LHCN-M2 (cell line): ENCODE results near the gene TRIM46. TPM values are rescaled to one million over a fixed set of nuclear protein-coding genes. Genes with fewer than 3 reads are reported as not detected.
"Not testable (repeated sequence)": the region's sequence is repeated elsewhere in the genome, so short reads cannot be mapped to it uniquely, and the experiment has no call there.

Experiments
- DNase-seq: peaks from one replicate; pipeline ENCODE4 v3.0.0-alpha.2; 2012; ENCODE audit warnings: low read depth
- total RNA-seq: library from RNA; depleted of rRNA; stranded (reverse); fragments of >200 nt; gene quantifications from 2 replicates; pipeline ENCODE4 v1.2.3, GENCODE V29; 2014; rRNA removed

Gene TRIM46
- total RNA-seq, 1 experiment from 2014 or later = 3.3 TPM

- DNase-seq = peak; percentile 99
Observed at GRCh38 chr1:155227261-155228095, 53.8 kb downstream of the TRIM46 start.

DNA sequence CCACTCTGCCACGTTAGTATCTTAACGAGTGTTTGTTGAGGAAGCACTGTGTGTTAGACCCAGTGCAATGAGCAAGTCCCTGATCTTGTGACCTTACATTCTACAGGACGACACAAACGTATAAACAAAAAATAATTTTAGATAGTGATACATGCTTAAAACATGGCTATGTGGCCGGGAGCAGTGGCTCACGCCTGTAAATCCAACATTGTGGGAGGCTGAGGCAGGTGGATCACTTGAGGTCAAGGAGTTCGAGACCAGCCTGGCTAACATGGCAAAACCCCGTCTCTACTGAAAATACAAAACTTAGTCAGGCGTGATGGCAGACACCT, 54.4 kb downstream of the TRIM46 start:
- DNase-seq = no peak

- DNase-seq = not testable (repeated sequence)
Observed at GRCh38 chr1:155231302-155231701, 57.7 kb downstream of the TRIM46 start.

DNA sequence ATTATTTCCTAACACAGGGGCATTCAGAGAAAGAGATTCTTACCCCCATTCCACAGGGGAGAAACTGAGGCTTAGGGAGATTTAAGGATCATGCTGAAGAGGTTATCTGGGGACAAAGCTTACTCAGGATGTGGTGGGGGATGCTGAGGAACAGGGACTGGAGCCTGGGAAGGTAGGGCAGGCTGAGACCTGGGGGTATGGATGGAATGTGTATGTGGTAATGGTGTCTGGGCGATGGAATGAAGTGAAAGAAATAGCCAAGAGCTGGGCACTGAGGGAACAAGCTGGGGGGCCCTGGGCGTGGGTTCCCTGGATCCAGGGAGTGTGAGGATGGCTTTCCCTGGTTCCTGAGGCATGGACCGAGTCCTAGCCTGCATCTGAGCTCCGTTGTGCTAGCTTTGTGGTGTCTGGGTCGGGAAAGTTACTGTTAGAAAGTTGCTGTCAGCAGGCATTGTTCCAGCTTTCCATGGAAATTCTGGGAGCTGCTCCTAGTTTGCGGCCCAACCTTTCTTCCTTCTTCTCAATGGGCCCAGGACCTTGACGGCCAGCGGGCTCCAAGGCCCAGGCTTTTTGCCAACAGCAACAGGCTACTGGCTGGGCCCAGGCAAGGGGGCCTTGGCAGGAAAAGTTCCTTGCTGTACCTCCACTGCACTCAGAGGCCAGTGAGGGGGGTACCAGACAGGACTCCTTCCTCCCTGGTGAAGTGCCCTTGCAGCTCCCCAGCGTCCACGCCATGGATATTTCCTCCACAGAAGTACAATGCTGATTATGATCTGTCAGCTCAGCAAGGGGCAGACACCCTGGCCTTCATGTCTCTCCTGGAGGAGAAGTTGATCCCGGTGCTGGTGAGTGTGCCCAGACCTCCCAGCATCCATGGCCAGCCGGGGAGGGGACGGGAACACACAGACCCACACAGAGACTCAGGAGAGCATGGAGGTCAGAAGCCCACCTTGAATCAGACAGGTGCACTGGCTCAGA, 58.6 kb downstream of the TRIM46 start:
- DNase-seq = not testable (repeated sequence)

- DNase-seq = not testable (repeated sequence)
Observed at GRCh38 chr1:155233502-155233901, 59.9 kb downstream of the TRIM46 start.

Other genes starting within 250 kb of the TRIM46 start
- 8.0 and 9.1 TPM in 2 replicates for gene PMVK, start 237.1 kb upstream of the TRIM46 start, total RNA-seq
- gene PBXIP1, start 217.8 kb upstream of the TRIM46 start, total RNA-seq = 94.5 and 141 TPM in 2 replicates
- gene PYGO2, start 212.1 kb upstream of the TRIM46 start, total RNA-seq = 21.6 and 24.5 TPM in 2 replicates
- gene SHC1, start 203.1 kb upstream of the TRIM46 start, total RNA-seq = 325 and 337 TPM in 2 replicates
- gene CKS1B, start 199.2 kb upstream of the TRIM46 start, total RNA-seq = 164 and 175 TPM in 2 replicates
- gene FLAD1, start 190.5 kb upstream of the TRIM46 start, total RNA-seq = 30.9 and 41.3 TPM in 2 replicates
- not detected in 2 replicates for gene LENEP, start 180.3 kb upstream of the TRIM46 start, total RNA-seq
- gene ZBTB7B, start 171.0 kb upstream of the TRIM46 start, total RNA-seq = 18.9 and 19.5 TPM in 2 replicates
- 0.11 and 0.13 TPM in 2 replicates for gene DCST2, start 140.1 kb upstream of the TRIM46 start, total RNA-seq
- not detected in 2 replicates for gene DCST1, start 140.0 kb upstream of the TRIM46 start, total RNA-seq
- 82.4 and 86.7 TPM in 2 replicates for gene ADAM15, start 122.5 kb upstream of the TRIM46 start, total RNA-seq
- 8.0 and 8.7 TPM in 2 replicates for gene EFNA4, start 110.1 kb upstream of the TRIM46 start, total RNA-seq
- gene EFNA3, start 95.0 kb upstream of the TRIM46 start, total RNA-seq = 1.7 and 2.1 TPM in 2 replicates
- gene EFNA1, start 46.0 kb upstream of the TRIM46 start, total RNA-seq = 0.23 TPM in 1 of 2 replicates, not detected in the other
- gene SLC50A1, start 38.0 kb upstream of the TRIM46 start, total RNA-seq = 24.7 and 31.8 TPM in 2 replicates
- 86.9 and 101 TPM in 2 replicates for gene DPM3, start 33.3 kb upstream of the TRIM46 start, total RNA-seq
- 95.3 and 96.7 TPM in 2 replicates for gene KRTCAP2, start 545 bp upstream of the TRIM46 start, total RNA-seq
- gene THBS3, start 34.0 kb downstream of the TRIM46 start, total RNA-seq = 17.4 and 26.4 TPM in 2 replicates
- gene MTX1, start 34.8 kb downstream of the TRIM46 start, total RNA-seq = 47.6 and 49.1 TPM in 2 replicates
- gene ENTREP3, start 81.6 kb downstream of the TRIM46 start, total RNA-seq = 7.8 and 15.6 TPM in 2 replicates
- gene SCAMP3, start 88.5 kb downstream of the TRIM46 start, total RNA-seq = 83.7 and 101 TPM in 2 replicates
- 23.7 and 26.9 TPM in 2 replicates for gene CLK2, start 99.7 kb downstream of the TRIM46 start, total RNA-seq
- gene HCN3, start 103.6 kb downstream of the TRIM46 start, total RNA-seq = 1.8 and 2.1 TPM in 2 replicates
- not detected in 2 replicates for gene PKLR, start 127.6 kb downstream of the TRIM46 start, total RNA-seq
- 172 and 197 TPM in 2 replicates for gene FDPS, start 135.0 kb downstream of the TRIM46 start, total RNA-seq
- 41.6 and 43.3 TPM in 2 replicates for gene RUSC1, start 147.0 kb downstream of the TRIM46 start, total RNA-seq